ENCODE measurements around the gene SEC23B. TPM values are rescaled to one million over a fixed set of nuclear protein-coding genes. Genes with fewer than 3 reads are reported as not detected.

Gene SEC23B
- total and polyA plus RNA-seq, 2 of the 8 experiments (the other 6 are each of a cell fraction or from before 2014, with no cell fraction given): 53.3 to 62.8 TPM

- Histone ChIP-seq H3K4me2 (ENCODE audit: insufficient read depth in 1 of 2, low read depth in 2 of 2, low read length in 2 of 2) (peak overlapping the region in 1 of 2 experiments; percentile 13; a peak in 1 of 4 replicates), H3K9me3 (ENCODE audit: insufficient read depth in 2 of 2, low read depth in 1 of 2, low read length in 1 of 2) (no peaks in the 10 kb centered on the region), H2BK120ac (replicated peaks; ENCODE audit: low read depth, low read length) (no peak overlapping the region), H2BK5ac (ENCODE audit: low read depth, low read length) (0 out of 2 replicates have a peak overlapping the region, but pooled peaks have one; percentile 40), H3K27ac (ENCODE audit: low read depth, low read length) (no peak overlapping the region), H4K5ac (ENCODE audit: insufficient read length, low read depth, low read length) (no peak overlapping the region), H3K23ac (ENCODE audit: insufficient read length) (no peak overlapping the region), H4K8ac (ENCODE audit: extremely low read depth, insufficient read depth, low read length) (no peak overlapping the region), H2BK20ac (ENCODE audit: low read length) (no peak overlapping the region), H3K4me3 (ENCODE audit: extremely low read depth in 1 of 4, insufficient read depth in 2 of 4, low read depth in 3 of 4, low read length in 4 of 4) (no peak overlapping the region), H3K18ac (ENCODE audit: extremely low read depth, low read length) (no peak overlapping the region), H3K79me2 (ENCODE audit: control insufficient read depth in 1 of 2, insufficient read depth in 2 of 2, low read length in 2 of 2) (0 out of 4 replicates have a peak, but pooled peaks cover 0 to under 1% of the 10 kb centered on the region in 2 experiments), H3K4me1 (replicated peaks in 1 of 4; ENCODE audit: control insufficient read depth in 3 of 4, insufficient read depth in 4 of 4, low read length in 3 of 4) (peaks cover 0 to 12% (median 2%) of the 10 kb centered on the region in 4 experiments; a peak in 3 of 7 replicates), H3K9ac (replicated peaks in 1 of 4; ENCODE audit: extremely low read depth in 1 of 4, low read depth in 3 of 4, low read length in 3 of 4) (no peak overlapping the region; a peak in 1 of 7 replicates), H4K20me1 (replicated peaks in 1 of 2; ENCODE audit: control insufficient read depth in 1 of 2, insufficient read depth in 2 of 2, low read length in 2 of 2) (no peaks in the 10 kb centered on the region), H3K79me1 (ENCODE audit: low read depth, low read length) (no peaks in the 10 kb centered on the region), H2AK5ac (ENCODE audit: low read depth, low read length) (peak overlapping the region; percentile 11; the same call in 1 of the 2 replicates), H4K91ac (replicated peaks; ENCODE audit: insufficient read length, low read length) (no peak overlapping the region), H2AFZ (ENCODE audit: low read length) (peak overlapping the region; percentile 93), H3K4ac (replicated peaks; ENCODE audit: insufficient read length, low read depth, low read length) (no peak overlapping the region), H3K23me2 (ENCODE audit: low read depth, low read length) (peaks cover 3% of the 10 kb centered on the region; the same call in 1 of the 2 replicates), H3K56ac (replicated peaks; ENCODE audit: insufficient read length, low read depth, low read length) (no peak overlapping the region), H3K14ac (ENCODE audit: insufficient read length) (no peak overlapping the region), H2BK15ac (ENCODE audit: low read length) (no peak overlapping the region), H2BK12ac (ENCODE audit: low read depth, low read length) (peak overlapping the region; percentile 94; the same call in 1 of the 2 replicates), H3K36me3 (ENCODE audit: control insufficient read depth in 2 of 4, insufficient read depth in 4 of 4, low read length in 3 of 4) (no peaks in the 10 kb centered on the region), H3K27me3 (replicated peaks in 1 of 4; ENCODE audit: control insufficient read depth in 3 of 4, extremely low read depth in 1 of 4, insufficient read depth in 3 of 4, low read length in 3 of 4) (no peaks in the 10 kb centered on the region; a peak in 1 of 7 replicates)
- peak; percentile 35; the same call in 1 of the 2 replicates for TF ChIP-seq TEAD4 (IDR thresholded peaks at IDR 0.05; ENCODE audit: low read depth, low read length)
- TF ChIP-seq CHD1 (IDR thresholded peaks at IDR 0.05; ENCODE audit: low read depth, low read length): no peak
- peak; percentile 64; the same call in 1 of the 2 replicates for TF ChIP-seq CEBPB (IDR thresholded peaks at IDR 0.05; ENCODE audit: low read depth, low read length)
- FAIRE-seq (peak; percentile 66), DNase-seq (ENCODE audit: low read depth in 1 of 2, low spot score in 2 of 2) (peak in 1 of 2 experiments; percentile 46)
- ChIA-PET POLR2A (ENCODE audit: partially characterized antibody) (interaction anchor here (0.7 to 1.4 kb wide), 7 partner anchors 10 to 371 kb away, joined by 3 to 8 read pairs (median 4); partner anchors contain the start of genes DZANK1, POLR3F and SMIM26), CTCF (ENCODE audit: partially characterized antibody) (interaction anchor here (0.9 kb wide), 1 partner anchor 78 kb away, joined by 3 read pairs; the partner anchor contains the start of gene SEC23B)
- WGBS, 2 experiments (ENCODE audit: extremely low coverage in 1 of 2, insufficient coverage in 1 of 2, insufficient read length in 1 of 2, insufficient replicate concordance in 2 of 2, low coverage in 1 of 2, low lambda C conversion rate in 2 of 2, missing lambda C conversion rate in 1 of 2): 81% methylated on average over 2 of the region's 2 CpGs; no CpG with 5 or more reads in 1 of the 2 experiments
These were observed 77.4 kb downstream of the SEC23B start for GRCh38 chr20:18585134-18585533.

Data from H1 (cell line).